ENCODE results near the gene PRSS23. TPM values are rescaled to one million over a fixed set of nuclear protein-coding genes. Genes with fewer than 3 reads are reported as not detected.

Gene PRSS23
- total and polyA plus RNA-seq, 9 donors: 14.5 to 37.5 (median 26.1) TPM

- no peak for DNase-seq
- Histone ChIP-seq H3K27me3 (ENCODE audit: control insufficient read depth, insufficient read depth, low read length) (no peaks in the 10 kb centered on the region), H3K9me3 (replicated peaks; ENCODE audit: control insufficient read depth, low read depth, low read length) (no peaks in the 10 kb centered on the region), H3K4me1 (ENCODE audit: control insufficient read depth, insufficient read depth, low read length) (peaks cover 10% of the 10 kb centered on the region), H3K27ac (ENCODE audit: low read length) (no peak overlapping the region), H3K4me3 (ENCODE audit: low read length) (no peak overlapping the region), H3K36me3 (ENCODE audit: control insufficient read depth, insufficient read depth, low read length) (no peaks in the 10 kb centered on the region)
- 80% methylated on average over 1 of the region's 2 CpGs for WGBS (ENCODE audit: insufficient coverage)
Measured at GRCh38 chr11:86787018-86787536, 13.3 kb upstream of the PRSS23 start.

DNA sequence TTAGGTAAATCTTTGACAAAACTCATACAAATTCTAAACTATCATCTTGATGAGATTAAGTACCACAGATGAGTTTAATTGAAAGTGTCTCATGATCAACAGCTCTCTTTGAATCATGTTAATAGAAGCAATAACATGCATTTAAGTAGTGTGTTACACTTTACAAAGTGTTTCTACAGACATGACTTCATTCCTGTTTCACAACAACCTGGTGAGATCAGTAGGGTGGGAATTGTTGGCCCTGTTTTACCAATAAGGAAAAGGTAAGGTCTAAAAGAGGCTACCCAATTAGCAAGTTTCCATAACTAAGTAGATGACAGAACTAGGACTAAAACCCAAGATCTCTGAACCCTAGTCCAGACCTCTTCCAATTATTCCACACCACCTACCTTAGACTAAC, 12.7 kb upstream of the PRSS23 start:
- Histone ChIP-seq H3K4me1 (ENCODE audit: control insufficient read depth, insufficient read depth, low read length) (peaks cover 11% of the 10 kb centered on the region), H3K36me3 (ENCODE audit: control insufficient read depth, insufficient read depth, low read length) (no peaks in the 10 kb centered on the region), H3K27me3 (ENCODE audit: control insufficient read depth, insufficient read depth, low read length) (no peaks in the 10 kb centered on the region), H3K9me3 (replicated peaks; ENCODE audit: control insufficient read depth, low read depth, low read length) (no peaks in the 10 kb centered on the region), H3K4me3 (ENCODE audit: low read length) (no peak overlapping the region), H3K27ac (ENCODE audit: low read length) (no peak overlapping the region)
- DNase-seq: no peak

DNA sequence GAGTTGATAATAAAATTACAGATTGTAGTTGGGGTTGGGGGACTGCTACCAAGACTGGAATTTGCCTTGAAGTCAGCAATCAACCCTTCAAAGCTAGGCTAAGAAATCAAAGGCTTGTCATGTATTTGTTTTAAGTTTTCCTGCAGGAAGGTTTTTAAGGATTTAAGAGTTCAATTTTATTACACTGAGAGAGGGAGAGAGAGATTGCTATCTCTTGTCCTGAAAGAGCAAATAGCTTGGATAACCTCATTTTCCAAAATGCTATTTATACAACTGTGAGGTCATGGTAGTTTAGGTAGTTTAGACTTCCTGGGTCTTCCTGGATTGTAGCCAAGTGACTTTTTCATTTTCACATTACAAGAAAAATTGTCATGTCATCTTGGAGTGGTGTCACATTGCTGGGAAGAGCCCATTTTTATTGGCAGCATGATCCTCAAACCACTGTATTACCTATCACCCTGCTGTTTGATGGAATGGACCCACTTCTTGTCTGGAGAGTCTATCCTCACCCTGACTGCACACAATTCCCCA, 10.1 kb upstream of the PRSS23 start:
- H3K4me1 ChIP-seq (ENCODE audit: control insufficient read depth, insufficient read depth, low read length): peaks cover 8% of the 10 kb centered on the region
- H3K27me3 ChIP-seq (ENCODE audit: control insufficient read depth, insufficient read depth, low read length): no peaks in the 10 kb centered on the region
- no peak for DNase-seq
- no peaks in the 10 kb centered on the region for H3K36me3 ChIP-seq (ENCODE audit: control insufficient read depth, insufficient read depth, low read length)
- no peak overlapping the region for H3K27ac ChIP-seq (ENCODE audit: low read length)
- no peaks in the 10 kb centered on the region for H3K9me3 ChIP-seq (replicated peaks; ENCODE audit: control insufficient read depth, low read depth, low read length)
- no peak overlapping the region for H3K4me3 ChIP-seq (ENCODE audit: low read length)

DNA sequence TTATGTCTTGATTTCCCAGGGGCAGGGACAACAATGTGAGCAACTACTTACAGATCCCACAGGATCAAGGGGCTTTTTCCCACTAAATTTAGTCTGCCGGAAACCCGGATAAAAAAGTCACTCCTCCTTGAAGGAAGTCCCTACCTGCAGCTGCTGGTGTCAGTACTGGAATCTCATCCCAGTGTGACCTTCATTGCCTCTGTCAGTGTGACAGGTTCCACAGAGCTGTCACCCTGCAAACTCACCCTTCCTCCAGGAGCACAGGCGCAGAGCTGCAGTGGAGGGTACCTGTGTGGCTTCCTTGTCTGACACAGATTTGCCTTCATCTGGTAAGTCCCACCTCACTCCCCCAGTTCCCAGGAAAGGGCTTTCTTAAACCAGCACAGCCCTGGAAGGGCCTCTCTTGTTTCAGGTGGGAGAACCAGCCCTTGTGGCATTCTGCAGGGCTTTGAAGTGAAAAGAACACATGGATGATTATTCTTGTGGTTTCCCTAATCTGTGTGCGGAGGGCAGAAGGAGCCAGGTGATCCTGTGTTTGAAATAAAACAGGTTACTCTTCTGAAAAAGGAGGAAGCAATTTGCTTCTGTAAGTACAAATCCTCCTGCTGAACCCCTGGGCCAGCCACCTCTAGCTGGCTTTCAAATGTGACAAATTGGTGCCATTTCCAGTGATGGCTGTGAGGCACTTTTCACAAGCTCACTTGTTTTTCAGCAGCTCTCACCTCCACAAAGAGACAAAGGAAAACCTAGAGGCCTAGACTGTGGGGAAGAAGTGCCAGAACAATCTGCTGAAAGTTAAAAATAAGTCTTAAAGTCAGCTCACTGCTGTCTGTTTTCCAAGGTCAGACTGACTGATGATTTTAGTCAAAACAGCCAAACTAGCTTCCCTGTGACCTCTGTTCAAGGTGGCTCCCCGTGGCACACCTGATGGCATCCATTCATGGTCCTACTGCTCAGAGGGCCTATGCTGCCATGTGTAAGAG, 9.2 kb upstream of the PRSS23 start:
- Histone ChIP-seq H3K4me1 (ENCODE audit: control insufficient read depth, insufficient read depth, low read length) (peaks cover 8% of the 10 kb centered on the region), H3K9me3 (replicated peaks; ENCODE audit: control insufficient read depth, low read depth, low read length) (no peaks in the 10 kb centered on the region), H3K27me3 (ENCODE audit: control insufficient read depth, insufficient read depth, low read length) (no peaks in the 10 kb centered on the region), H3K36me3 (ENCODE audit: control insufficient read depth, insufficient read depth, low read length) (no peaks in the 10 kb centered on the region), H3K27ac (ENCODE audit: low read length) (no peak overlapping the region), H3K4me3 (ENCODE audit: low read length) (no peak overlapping the region)
- DNase-seq: no peak
- WGBS (ENCODE audit: insufficient coverage): 59% methylated on average over 5 of the region's 5 CpGs

DNA sequence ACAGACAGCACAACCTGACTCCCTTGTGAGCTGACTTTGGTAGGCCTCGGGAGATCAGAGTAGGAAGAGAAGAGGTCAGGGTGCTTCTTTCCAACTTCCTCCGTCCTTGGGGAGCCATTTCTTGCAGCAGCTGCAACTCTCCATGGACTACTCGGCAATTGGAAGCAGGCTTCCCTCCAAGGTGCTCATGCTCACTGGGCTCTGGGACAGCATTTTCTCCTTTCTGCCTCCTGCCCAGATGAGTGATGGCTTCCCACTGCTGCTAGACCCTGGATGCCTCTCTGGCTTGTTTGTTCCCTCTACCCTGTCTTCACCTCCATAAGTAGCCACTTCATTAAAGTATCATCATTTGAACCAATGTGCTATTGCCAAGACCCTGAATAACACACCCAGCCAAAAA, 8.2 kb upstream of the PRSS23 start:
- no peaks in the 10 kb centered on the region for H3K36me3 ChIP-seq (ENCODE audit: control insufficient read depth, insufficient read depth, low read length)
- H3K9me3 ChIP-seq (replicated peaks; ENCODE audit: control insufficient read depth, low read depth, low read length): no peaks in the 10 kb centered on the region
- no peak overlapping the region for H3K4me3 ChIP-seq (ENCODE audit: low read length)
- no peak for DNase-seq
- no peaks in the 10 kb centered on the region for H3K27me3 ChIP-seq (ENCODE audit: control insufficient read depth, insufficient read depth, low read length)
- H3K27ac ChIP-seq (ENCODE audit: low read length): no peak overlapping the region
- peaks cover 8% of the 10 kb centered on the region for H3K4me1 ChIP-seq (ENCODE audit: control insufficient read depth, insufficient read depth, low read length)
- 62% methylated on average over 3 of the region's 3 CpGs for WGBS (ENCODE audit: insufficient coverage)

GRCh38 chr11:86793307-86793706, 7.0 kb upstream of the PRSS23 start:
- 77% methylated on average over 1 of the region's 1 CpG for WGBS (ENCODE audit: insufficient coverage)
- no peaks in the 10 kb centered on the region for H3K9me3 ChIP-seq (replicated peaks; ENCODE audit: control insufficient read depth, low read depth, low read length)
- peaks cover 8% of the 10 kb centered on the region for H3K4me1 ChIP-seq (ENCODE audit: control insufficient read depth, insufficient read depth, low read length)
- no peaks in the 10 kb centered on the region for H3K36me3 ChIP-seq (ENCODE audit: control insufficient read depth, insufficient read depth, low read length)
- DNase-seq: no peak
- H3K4me3 ChIP-seq (ENCODE audit: low read length): no peak overlapping the region
- no peak overlapping the region for H3K27ac ChIP-seq (ENCODE audit: low read length)
- H3K27me3 ChIP-seq (ENCODE audit: control insufficient read depth, insufficient read depth, low read length): no peaks in the 10 kb centered on the region

- no CpG with 5 or more reads among the region's 2 CpGs for WGBS (ENCODE audit: insufficient coverage)
- H3K27ac ChIP-seq (ENCODE audit: low read length): no peak overlapping the region
Measured at GRCh38 chr11:86795511-86795910, 4.8 kb upstream of the PRSS23 start.

GRCh38 chr11:86795949-86796348, 4.4 kb upstream of the PRSS23 start:
- peaks cover 4% of the 10 kb centered on the region for H3K27me3 ChIP-seq (ENCODE audit: control insufficient read depth, insufficient read depth, low read length)
- peaks cover 17% of the 10 kb centered on the region for H3K4me1 ChIP-seq (ENCODE audit: control insufficient read depth, insufficient read depth, low read length)
- no peak overlapping the region for H3K27ac ChIP-seq (ENCODE audit: low read length)
- WGBS (ENCODE audit: insufficient coverage): no CpG with 5 or more reads among the region's 3 CpGs
- no peaks in the 10 kb centered on the region for H3K9me3 ChIP-seq (replicated peaks; ENCODE audit: control insufficient read depth, low read depth, low read length)
- H3K4me3 ChIP-seq (ENCODE audit: low read length): no peak overlapping the region
- no peak for DNase-seq
- H3K36me3 ChIP-seq (ENCODE audit: control insufficient read depth, insufficient read depth, low read length): no peaks in the 10 kb centered on the region

More at GRCh38 chr11:86795511-86795910, 4.8 kb upstream of the PRSS23 start:
- H3K36me3 ChIP-seq (ENCODE audit: control insufficient read depth, insufficient read depth, low read length): no peaks in the 10 kb centered on the region
- H3K27me3 ChIP-seq (ENCODE audit: control insufficient read depth, insufficient read depth, low read length): no peaks in the 10 kb centered on the region
- no peaks in the 10 kb centered on the region for H3K9me3 ChIP-seq (replicated peaks; ENCODE audit: control insufficient read depth, low read depth, low read length)
- DNase-seq: no peak
- H3K4me1 ChIP-seq (ENCODE audit: control insufficient read depth, insufficient read depth, low read length): peaks cover 13% of the 10 kb centered on the region
- no peak overlapping the region for H3K4me3 ChIP-seq (ENCODE audit: low read length)

DNA sequence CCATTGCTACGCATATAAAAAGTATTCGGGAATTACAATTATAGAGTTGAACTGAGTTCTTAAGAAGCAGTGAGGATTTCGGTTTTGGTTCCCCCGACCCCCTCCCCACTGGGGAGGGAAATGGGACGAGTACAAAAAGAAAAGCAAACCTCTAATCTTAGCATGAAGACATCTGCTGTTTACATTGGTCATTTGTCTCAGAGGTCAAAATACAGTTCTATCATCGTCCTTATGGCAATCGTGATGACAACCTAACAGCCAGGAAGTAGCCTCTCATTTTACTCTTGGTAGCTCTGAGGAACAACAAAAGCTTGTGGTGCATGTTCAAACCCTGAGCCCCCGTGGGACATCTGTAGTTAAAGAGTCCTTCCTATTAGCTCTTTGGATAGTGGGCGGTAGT, 3.2 kb upstream of the PRSS23 start:
- peaks cover 15% of the 10 kb centered on the region for H3K4me1 ChIP-seq (ENCODE audit: control insufficient read depth, insufficient read depth, low read length)
- no peaks in the 10 kb centered on the region for H3K36me3 ChIP-seq (ENCODE audit: control insufficient read depth, insufficient read depth, low read length)
- DNase-seq: no peak
- no peak overlapping the region for H3K4me3 ChIP-seq (ENCODE audit: low read length)
- 22% methylated on average over 3 of the region's 9 CpGs for WGBS (ENCODE audit: insufficient coverage)
- H3K9me3 ChIP-seq (replicated peaks; ENCODE audit: control insufficient read depth, low read depth, low read length): no peaks in the 10 kb centered on the region
- H3K27ac ChIP-seq (ENCODE audit: low read length): no peak overlapping the region
- H3K27me3 ChIP-seq (ENCODE audit: control insufficient read depth, insufficient read depth, low read length): peaks cover 5% of the 10 kb centered on the region

DNA sequence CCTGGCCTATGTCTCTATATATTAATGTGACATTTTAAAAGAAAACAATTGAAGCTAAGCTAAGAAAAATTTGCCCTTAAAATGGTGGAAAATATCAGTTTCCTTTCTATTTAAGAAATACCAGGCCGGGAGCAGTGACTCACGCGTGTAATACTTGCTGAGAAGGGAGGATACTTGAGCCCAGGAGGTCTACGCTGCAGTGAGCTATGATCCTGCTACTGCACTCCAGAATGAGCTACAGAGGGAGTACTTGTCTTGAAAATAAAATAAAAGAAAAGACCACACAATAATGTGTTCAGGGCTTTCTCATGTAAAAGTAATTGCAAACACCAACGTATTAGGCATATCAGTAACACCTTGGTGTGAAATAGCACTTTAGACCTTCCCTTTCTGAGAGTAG, 1.4 kb upstream of the PRSS23 start:
- Histone ChIP-seq H3K27me3 (ENCODE audit: control insufficient read depth, insufficient read depth, low read length) (peaks cover 5% of the 10 kb centered on the region), H3K4me1 (ENCODE audit: control insufficient read depth, insufficient read depth, low read length) (peaks cover 13% of the 10 kb centered on the region), H3K4me3 (ENCODE audit: low read length) (no peak overlapping the region), H3K9me3 (replicated peaks; ENCODE audit: control insufficient read depth, low read depth, low read length) (no peaks in the 10 kb centered on the region), H3K27ac (ENCODE audit: low read length) (no peak overlapping the region), H3K36me3 (ENCODE audit: control insufficient read depth, insufficient read depth, low read length) (no peaks in the 10 kb centered on the region)
- DNase-seq: no peak
- 74% methylated on average over 4 of the region's 5 CpGs for WGBS (ENCODE audit: insufficient coverage)

Data from muscle of leg (tissue), 11 donors.